B cell (primary cell): ENCODE results near the gene PACC1. TPM values are rescaled to one million over a fixed set of nuclear protein-coding genes. Genes with fewer than 3 reads are reported as not detected.

Experiments used
- ATAC-seq: fragments of 200-7000 bp; cut with Tn5 transposase; one replicate; pipeline ENCODE4 v1.10.0; 2021; ENCODE audit warnings: low read depth, mild to moderate bottlenecking, moderate number of reproducible peaks, moderate library complexity
- CTCF ChIA-PET: fragments of 350-600 bp; sonication (Branson Sonifier 250); formaldehyde crosslinking; loops from one replicate; lab custom pipeline; 2021; ENCODE audit warnings: antibody characterized with exemption, inconsistent platforms; lab: Charles Lee
- POLR2A ChIA-PET: fragments of 350-600 bp; sonication (Branson Sonifier 250); formaldehyde crosslinking; loops from one replicate; lab custom pipeline; 2021; ENCODE audit warnings: antibody characterized with exemption; lab: Charles Lee
- DNase-seq: peaks from one replicate; pipeline ENCODE4 v3.0.0; 2013
- H2AFZ ChIP-seq: 2 replicates; pipeline ENCODE4 v1.6.1; 2012; ENCODE audit warnings: mild to moderate bottlenecking, low read depth, low read length; ENCODE audit not compliant: insufficient read depth, poor library complexity, severe bottlenecking
- H3K27ac ChIP-seq, 2 donors: 1 replicate in 1 of 2; 2 replicates in 1 of 2; pipeline ENCODE4 v1.5.1; 2012 to 2013; ENCODE audit warnings: low read length in 2 of 2, mild to moderate bottlenecking in 2 of 2, moderate library complexity in 1 of 2
- H3K27me3 ChIP-seq, 4 experiments: fragments of 200-600 bp in 1 of 4; sonication (generic) in 1 of 4; replicated peaks in 1 of 4; 1 replicate in 2 of 4; 2 replicates in 2 of 4; pipeline versions ENCODE4 v1.6.1 to v1.7.0; 2013 to 2016; ENCODE audit warnings: low read length in 3 of 4, mild to moderate bottlenecking in 2 of 4, mixed read lengths in 1 of 4, moderate library complexity in 1 of 4; ENCODE audit not compliant: insufficient read depth in 4 of 4, control insufficient read depth in 3 of 4; ENCODE audit errors: control extremely low read depth in 1 of 4
- H3K36me3 ChIP-seq, 2 experiments: replicated peaks in 1 of 2; 1 replicate in 1 of 2; 2 replicates in 1 of 2; pipeline versions ENCODE4 v1.6.1 to v1.7.1; 2013; ENCODE audit warnings: low read length in 1 of 2; ENCODE audit not compliant: insufficient read depth in 2 of 2, control insufficient read depth in 1 of 2; ENCODE audit errors: control extremely low read depth in 1 of 2, extremely low read depth in 1 of 2
- H3K4me1 ChIP-seq, 2 donors: fragments of 200-600 bp in 1 of 2; sonication (generic) in 1 of 2; 1 replicate in 1 of 2; 2 replicates in 1 of 2; pipeline versions ENCODE4 v1.5.1 to v1.6.1; 2013 to 2017; ENCODE audit warnings: low read length in 2 of 2; ENCODE audit not compliant: control insufficient read depth in 2 of 2, insufficient read depth in 2 of 2
- H3K4me2 ChIP-seq: replicated peaks from 2 replicates; pipeline ENCODE3; 2012; ENCODE audit warnings: mild to moderate bottlenecking, low read depth, low read length; ENCODE audit not compliant: poor library complexity, severe bottlenecking
- H3K4me3 ChIP-seq, 5 experiments: fragments of 200-600 bp in 1 of 5; sonication (generic) in 1 of 5; 1 replicate in 3 of 5; 2 replicates in 2 of 5; pipeline versions ENCODE4 v1.5.1 to v1.7.0; 2011 to 2016; ENCODE audit warnings: low read length in 4 of 5, mild to moderate bottlenecking in 4 of 5, low read depth in 2 of 5, control low read depth in 1 of 5, moderate library complexity in 1 of 5; ENCODE audit not compliant: insufficient read depth in 1 of 5; ENCODE audit errors: control extremely low read depth in 1 of 5, extremely low read depth in 1 of 5
- H3K79me2 ChIP-seq: fragments of 200-600 bp; sonication (generic); one replicate; pipeline ENCODE4 v1.6.0; 2016; ENCODE audit warnings: low read length; ENCODE audit not compliant: control insufficient read depth, insufficient read depth
- H3K9ac ChIP-seq: fragments of 200-600 bp; sonication (generic); 2 replicates; pipeline ENCODE4 v1.6.1; 2017; ENCODE audit warnings: mild to moderate bottlenecking, low read length, moderate library complexity
- H3K9me3 ChIP-seq, 3 donors: one replicate each; pipeline versions ENCODE4 v1.6.1 to v1.7.1; 2013; ENCODE audit warnings: low read length in 2 of 3; ENCODE audit not compliant: control insufficient read depth in 2 of 3, insufficient read depth in 1 of 3; ENCODE audit errors: control extremely low read depth in 1 of 3
- H4K20me1 ChIP-seq: 2 replicates; pipeline ENCODE4 v1.6.0; 2012; ENCODE audit warnings: mild to moderate bottlenecking, low read length; ENCODE audit not compliant: insufficient read depth, control insufficient read depth, poor library complexity, severe bottlenecking
- H3K27ac Mint-ChIP-seq: one replicate; pipeline ENCODE4 v1.8.0; 2021; ENCODE audit warnings: mixed read lengths
- H3K27me3 Mint-ChIP-seq: one replicate; pipeline ENCODE4 v1.8.0; 2021; ENCODE audit warnings: mixed read lengths
- H3K4me1 Mint-ChIP-seq: one replicate; pipeline ENCODE4 v1.8.0; 2021; ENCODE audit warnings: mixed read lengths
- H3K4me3 Mint-ChIP-seq: one replicate; pipeline ENCODE4 v1.8.0; 2021; ENCODE audit warnings: mixed read lengths
- H3K9me3 Mint-ChIP-seq: one replicate; pipeline ENCODE4 v1.8.0; 2022; ENCODE audit warnings: mixed read lengths; ENCODE audit not compliant: insufficient read depth
- CTCF ChIP-seq: fragments of 200-600 bp; IDR thresholded peaks from one replicate; pipeline ENCODE4 v1.8.0; 2022; ENCODE audit warnings: antibody characterized with exemption, mild to moderate bottlenecking
- EZH2 ChIP-seq: IDR thresholded peaks from 2 replicates; pipeline ENCODE4 v1.6.1; 2012; ENCODE audit warnings: borderline replicate concordance, low read depth, mild to moderate bottlenecking, moderate library complexity, low read length; ENCODE audit not compliant: insufficient read depth, poor library complexity, severe bottlenecking
- WGBS: methylation state at CpG from one replicate; pipeline ENCODE4 v1.1.5; 2013; ENCODE audit warnings: missing lambda C conversion rate; ENCODE audit not compliant: insufficient coverage; 5-methylcytosine and 5-hydroxymethylcytosine counted together
- intact Hi-C: fragments of 100-400 bp; cut with micrococcal nuclease; formaldehyde crosslinking; loops from one replicate; pipeline ENCODE4 v1.10.0; 2022
- polyA plus RNA-seq: library from polyadenylated mRNA; depleted of rRNA; stranded (reverse); fragments of >200 nt; gene quantifications from 2 replicates; pipeline ENCODE4 v1.2.3, GENCODE V29; 2012
- total RNA-seq, 2 donors: library from RNA; stranded (reverse); fragments of 120-200 nt in 1 of 2; gene quantifications; 1 replicate in 1 of 2; 2 replicates in 1 of 2; pipeline versions ENCODE4 v1.2.3 to v1.2.4, GENCODE V29; 2013 to 2022

The PACC1 gene
- total and polyA plus RNA-seq, 2 donors (not counting 1 experiment from before 2014, with no cell fraction given) = 15.9 to 18.3 TPM

- H3K4me3 Mint-ChIP-seq = no peak overlapping the region
- ATAC-seq = peak; percentile 80
- H3K79me2 ChIP-seq = peaks cover 9% of the 10 kb centered on the region
- H3K27me3 Mint-ChIP-seq = no peaks in the 10 kb centered on the region
- H2AFZ ChIP-seq = no peak overlapping the region
- H3K9me3 ChIP-seq = peaks cover 0 to 2% (median 0%) of the 10 kb centered on the region in 3 donors
- peaks cover 12% of the 10 kb centered on the region for H4K20me1 ChIP-seq
- no CpG with 5 or more reads among the region's 3 CpGs for WGBS
- H3K27ac Mint-ChIP-seq = no peak overlapping the region
- POLR2A ChIA-PET = no interaction called here
- CTCF ChIA-PET = interaction anchor here (0.9 to 10.5 kb wide), 14 partner anchors 8 to 686 kb away, joined by 3 to 108 read pairs (median 6); partner anchors contain the start of genes INTS7 and PACC1
- H3K4me1 ChIP-seq = no peaks in the 10 kb centered on the region
- H3K4me1 Mint-ChIP-seq = peaks cover 2% of the 10 kb centered on the region
- H3K36me3 ChIP-seq = peaks cover 0 to 28% of the 10 kb centered on the region in 2 experiments
- H3K4me2 ChIP-seq = no peak overlapping the region
- H3K27ac ChIP-seq = no peak overlapping the region
- intact Hi-C loops = loop anchor here (1.0 to 10.0 kb wide), 7 partner anchors 46 to 683 kb away; partner anchors contain the start of genes DTL, INTS7 and PACC1
- DNase-seq = peak; percentile 72
- no peak for TF ChIP-seq EZH2
- TF ChIP-seq CTCF = peak; percentile 86
- H3K27me3 ChIP-seq = no peaks in the 10 kb centered on the region
- H3K9ac ChIP-seq = no peak overlapping the region
- H3K4me3 ChIP-seq = no peak overlapping the region
- H3K9me3 Mint-ChIP-seq = peaks cover 2% of the 10 kb centered on the region
Observed at GRCh38 chr1:212368073-212368484, 46.6 kb downstream of the PACC1 start.

GRCh38 chr1:212367474-212368072, 47.1 kb downstream of the PACC1 start:
- peaks cover 0 to 2% (median 0%) of the 10 kb centered on the region in 3 donors for H3K9me3 ChIP-seq
- peaks cover 9% of the 10 kb centered on the region for H3K79me2 ChIP-seq
- no peak overlapping the region for H3K9ac ChIP-seq
- H3K4me3 ChIP-seq = no peak overlapping the region
- Mint-ChIP-seq H3K27ac (no peak overlapping the region), H3K27me3 (no peaks in the 10 kb centered on the region), H3K4me3 (no peak overlapping the region), H3K4me1 (peaks cover 2% of the 10 kb centered on the region), H3K9me3 (peaks cover 2% of the 10 kb centered on the region)
- TF ChIP-seq EZH2 = no peak
- TF ChIP-seq CTCF = no peak
- ChIA-PET POLR2A (no interaction called here), CTCF (interaction anchor here (0.7 to 10.5 kb wide), 21 partner anchors 9 to 685 kb away, joined by 3 to 108 read pairs (median 5); partner anchors contain the start of genes INTS7 and PACC1)
- H3K36me3 ChIP-seq = peaks cover 0 to 27% of the 10 kb centered on the region in 2 experiments
- DNase-seq (no peak), ATAC-seq (no peak)
- no peaks in the 10 kb centered on the region for H3K4me1 ChIP-seq
- 92% methylated on average over 2 of the region's 2 CpGs for WGBS
- no peak overlapping the region for H3K27ac ChIP-seq
- no peak overlapping the region for H3K4me2 ChIP-seq
- intact Hi-C loops = loop anchor here (1.0 to 10.0 kb wide), 7 partner anchors 47 to 683 kb away; partner anchors contain the start of genes DTL, INTS7 and PACC1
- H2AFZ ChIP-seq = no peak overlapping the region
- H3K27me3 ChIP-seq = no peaks in the 10 kb centered on the region
- peaks cover 12% of the 10 kb centered on the region for H4K20me1 ChIP-seq
